ENCODE results near the gene ALDH3B1. TPM values are rescaled to one million over a fixed set of nuclear protein-coding genes. Genes with fewer than 3 reads are reported as not detected.
A peak's percentile ranks its signal among the peaks of the same experiment; 100 is the strongest.

The ALDH3B1 gene
- total RNA-seq, 1 donor: 20.8 TPM

DNA sequence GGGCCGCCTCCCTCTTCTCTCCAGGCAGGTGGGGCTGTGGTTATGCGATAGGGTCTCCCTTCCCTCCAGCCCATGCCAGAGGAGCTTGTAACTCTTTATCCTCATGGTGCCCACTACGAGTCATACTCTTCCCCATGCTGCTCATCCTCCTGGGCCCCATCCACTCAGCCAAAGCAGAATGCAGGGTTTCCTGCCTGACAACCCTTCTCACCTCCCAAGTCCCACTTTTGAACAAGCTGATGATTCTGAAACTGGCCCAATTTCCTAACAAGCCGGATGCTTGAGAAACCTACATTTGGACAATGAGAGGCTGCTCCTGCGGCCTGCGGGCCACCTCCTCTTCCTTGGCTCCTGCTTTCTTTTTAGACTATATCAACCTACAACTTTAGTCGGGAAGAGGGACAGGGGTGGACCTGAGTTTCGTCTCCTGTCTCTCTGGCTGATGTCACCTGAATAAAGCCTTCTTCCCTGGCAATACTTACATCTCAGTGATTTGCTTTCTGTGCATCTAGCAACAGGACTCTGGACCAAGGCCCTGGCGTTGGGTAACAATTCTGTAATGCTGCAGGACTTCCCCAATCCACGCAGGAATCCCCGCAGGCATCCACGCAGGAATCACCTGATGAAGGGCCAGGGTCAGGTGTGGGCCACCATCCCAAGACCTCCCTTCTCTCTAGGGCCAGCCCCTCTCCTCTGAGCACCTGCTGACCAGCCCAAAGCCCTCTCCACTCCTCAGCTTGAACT is 18.8 kb downstream of the ALDH3B1 start:
- TF ChIP-seq, protein P1, sequence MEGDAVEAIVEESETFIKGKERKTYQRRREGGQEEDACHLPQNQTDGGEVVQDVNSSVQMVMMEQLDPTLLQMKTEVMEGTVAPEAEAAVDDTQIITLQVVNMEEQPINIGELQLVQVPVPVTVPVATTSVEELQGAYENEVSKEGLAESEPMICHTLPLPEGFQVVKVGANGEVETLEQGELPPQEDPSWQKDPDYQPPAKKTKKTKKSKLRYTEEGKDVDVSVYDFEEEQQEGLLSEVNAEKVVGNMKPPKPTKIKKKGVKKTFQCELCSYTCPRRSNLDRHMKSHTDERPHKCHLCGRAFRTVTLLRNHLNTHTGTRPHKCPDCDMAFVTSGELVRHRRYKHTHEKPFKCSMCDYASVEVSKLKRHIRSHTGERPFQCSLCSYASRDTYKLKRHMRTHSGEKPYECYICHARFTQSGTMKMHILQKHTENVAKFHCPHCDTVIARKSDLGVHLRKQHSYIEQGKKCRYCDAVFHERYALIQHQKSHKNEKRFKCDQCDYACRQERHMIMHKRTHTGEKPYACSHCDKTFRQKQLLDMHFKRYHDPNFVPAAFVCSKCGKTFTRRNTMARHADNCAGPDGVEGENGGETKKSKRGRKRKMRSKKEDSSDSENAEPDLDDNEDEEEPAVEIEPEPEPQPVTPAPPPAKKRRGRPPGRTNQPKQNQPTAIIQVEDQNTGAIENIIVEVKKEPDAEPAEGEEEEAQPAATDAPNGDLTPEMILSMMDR (IDR thresholded peaks at IDR 0.05; ENCODE audit: insufficient read depth, low read length): no peak
- no peak overlapping the region for H3K4me3 ChIP-seq (ENCODE audit: low read depth, low read length)
- no peak for DNase-seq (ENCODE audit: low read depth)

DNA sequence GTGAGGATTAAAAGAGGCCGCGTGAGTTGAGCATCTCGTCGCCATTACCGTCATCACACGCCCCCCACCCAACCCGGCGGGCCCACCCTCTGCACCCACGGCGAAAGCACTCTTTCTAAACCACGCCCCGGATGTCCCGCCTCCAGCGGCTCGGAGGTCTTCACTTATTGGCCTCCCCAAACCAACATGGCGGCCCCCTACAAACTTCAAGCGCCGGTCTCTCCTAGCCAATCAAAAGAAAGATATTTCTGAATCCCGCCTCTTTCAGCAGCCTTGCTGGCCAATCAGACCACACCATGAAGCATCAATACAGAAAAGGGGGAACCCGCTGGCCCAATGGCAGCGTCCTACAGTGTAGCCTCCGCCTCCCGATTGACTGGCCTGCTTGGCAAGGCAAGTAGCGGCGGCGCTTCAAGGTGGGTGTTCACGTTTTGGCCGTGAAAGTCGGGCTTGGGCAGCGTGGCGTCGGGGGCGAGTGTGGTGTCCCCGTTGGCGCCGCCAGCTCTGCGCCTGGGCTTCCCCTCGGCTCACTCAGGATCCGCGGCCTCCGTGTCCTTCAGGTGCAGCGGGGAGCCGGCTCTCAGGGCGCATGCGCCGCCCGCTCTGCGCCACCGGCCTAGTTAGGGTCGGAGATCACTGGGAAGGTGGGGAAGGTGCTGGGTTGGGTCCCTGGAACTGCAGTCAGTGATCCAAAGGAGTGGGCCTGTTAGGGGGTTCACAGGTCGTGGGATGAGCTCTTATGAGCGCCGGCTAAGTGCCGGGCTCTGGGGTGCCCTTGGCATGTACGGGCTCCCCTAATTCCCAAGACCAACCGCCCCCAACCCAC is 20.4 kb downstream of the ALDH3B1 start, which contains the start of gene NDUFS8:
Gene NDUFS8, plus strand, starts transcription at position 364 of the 826 bp plus-strand sequence. CDS start 1,471 bp downstream, outside the sequence.
- peak within 1 kb of the TSS; percentile 90 for H3K4me3 ChIP-seq (ENCODE audit: low read depth, low read length)
- DNase-seq (ENCODE audit: low read depth): peak; percentile 99
- TF ChIP-seq, protein P1 (IDR thresholded peaks at IDR 0.05; ENCODE audit: insufficient read depth, low read length): no peak

DNA sequence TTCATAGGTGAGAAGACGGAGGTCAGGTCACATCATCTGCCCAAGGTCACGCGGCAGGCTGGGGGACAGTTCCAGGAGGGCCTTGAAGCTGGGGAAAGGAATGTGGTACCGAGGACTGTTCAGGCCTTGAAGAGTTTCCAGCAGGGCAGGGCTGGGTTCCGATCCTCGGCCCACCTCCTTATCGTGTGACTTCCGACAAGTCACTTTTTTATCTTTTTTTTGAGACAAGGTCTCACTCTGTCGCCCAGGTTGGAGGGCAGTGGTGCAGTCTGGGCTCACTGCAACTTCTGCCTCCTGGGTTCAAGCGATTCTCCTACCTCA is 21.0 kb downstream of the ALDH3B1 start:
- peak; percentile 49 for DNase-seq (ENCODE audit: low read depth)
- TF ChIP-seq, protein P1 (IDR thresholded peaks at IDR 0.05; ENCODE audit: insufficient read depth, low read length): no peak
- peak overlapping the region; percentile 90 for H3K4me3 ChIP-seq (ENCODE audit: low read depth, low read length)

DNA sequence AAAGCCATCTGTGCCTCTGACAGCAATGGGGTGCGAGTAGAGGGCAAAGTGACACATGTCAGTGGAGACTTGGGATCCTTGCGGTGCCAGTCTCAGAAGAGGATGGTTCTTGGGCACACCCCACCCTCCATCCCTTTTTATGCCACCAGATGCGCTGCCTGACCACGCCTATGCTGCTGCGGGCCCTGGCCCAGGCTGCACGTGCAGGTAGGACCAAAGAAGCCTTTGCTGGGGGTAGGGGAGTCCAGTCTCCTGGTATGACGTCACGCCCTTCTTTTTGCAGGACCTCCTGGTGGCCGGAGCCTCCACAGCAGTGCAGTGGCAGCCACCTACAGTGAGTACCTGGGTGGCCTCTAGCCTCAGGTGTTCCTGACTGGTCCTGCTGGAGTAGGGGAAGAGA is 21.9 kb downstream of the ALDH3B1 start:
- H3K4me3 ChIP-seq (ENCODE audit: low read depth, low read length): no peak overlapping the region
- DNase-seq (ENCODE audit: low read depth): no peak
- TF ChIP-seq, protein P1 (IDR thresholded peaks at IDR 0.05; ENCODE audit: insufficient read depth, low read length): no peak

DNA sequence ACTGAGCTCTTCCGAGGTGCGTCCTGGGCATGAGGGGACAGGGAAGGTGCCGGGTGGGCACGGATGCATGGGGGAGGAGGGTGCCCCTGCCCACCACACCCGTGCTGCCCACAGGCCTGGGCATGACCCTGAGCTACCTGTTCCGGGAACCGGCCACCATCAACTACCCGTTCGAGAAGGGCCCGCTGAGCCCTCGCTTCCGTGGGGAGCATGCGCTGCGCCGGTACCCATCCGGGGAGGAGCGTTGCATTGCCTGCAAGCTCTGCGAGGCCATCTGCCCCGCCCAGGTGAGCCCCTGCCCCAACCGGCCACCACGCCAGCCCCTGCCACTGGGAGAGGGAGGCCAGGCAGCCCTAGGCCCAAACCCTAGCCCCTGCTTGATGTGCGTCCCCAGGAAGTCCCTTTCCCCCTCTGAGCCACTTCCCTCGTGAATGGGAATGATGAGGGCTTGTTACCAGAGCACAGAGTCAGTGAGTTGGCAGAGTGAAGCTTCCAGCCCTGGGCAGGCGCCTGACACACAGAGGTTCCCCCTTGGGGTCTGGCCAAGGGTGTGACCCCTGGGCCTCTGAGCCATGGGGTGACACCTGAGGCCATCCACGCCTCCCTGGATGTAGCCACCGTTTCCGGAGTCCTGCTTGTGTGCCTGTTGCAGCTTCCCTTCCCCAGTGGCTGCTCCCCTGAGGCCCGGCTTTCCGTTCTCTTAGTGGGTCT is 23.0 kb downstream of the ALDH3B1 start:
- no peak for DNase-seq (ENCODE audit: low read depth)
- H3K4me3 ChIP-seq (ENCODE audit: low read depth, low read length): no peak overlapping the region
- TF ChIP-seq, protein P1 (IDR thresholded peaks at IDR 0.05; ENCODE audit: insufficient read depth, low read length): no peak

DNA sequence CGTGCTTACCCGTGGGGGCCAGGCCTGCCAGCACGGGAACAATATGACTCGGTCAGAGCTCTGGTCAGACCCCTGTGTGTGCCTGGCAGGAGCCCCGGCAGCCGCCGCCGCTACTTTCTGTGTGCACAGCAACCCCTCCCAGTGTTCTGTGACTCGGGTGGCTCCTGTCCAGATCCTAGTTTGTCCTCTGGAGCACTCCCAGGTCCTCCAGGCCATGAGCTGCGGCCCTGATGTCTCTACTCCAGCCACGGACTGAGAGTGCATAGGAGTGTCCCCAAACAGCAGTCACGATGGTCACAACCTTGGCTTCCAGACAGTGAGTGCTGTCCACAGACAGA is 23.6 kb downstream of the ALDH3B1 start:
- no peak for DNase-seq (ENCODE audit: low read depth)
- H3K4me3 ChIP-seq (ENCODE audit: low read depth, low read length): no peak overlapping the region
- TF ChIP-seq, protein P1 (IDR thresholded peaks at IDR 0.05; ENCODE audit: insufficient read depth, low read length): no peak

Data from fibroblast of the aortic adventitia (primary cell).